IMR-90 (cell line): ENCODE measurements around the gene MT1A.
A peak's percentile ranks its signal among the peaks of the same experiment; 100 is the strongest.

Source experiments
- MAFK ChIP-seq: IDR thresholded peaks from 2 replicates; pipeline ENCODE4 v1.6.1; 2012; ENCODE audit warnings: low read depth, low read length, improper control_type of control experiment
- MAZ ChIP-seq: IDR thresholded peaks from 2 replicates; pipeline ENCODE4 v1.6.1; 2012; ENCODE audit warnings: low read depth, mild to moderate bottlenecking, low read length, improper control_type of control experiment, moderate library complexity, borderline replicate concordance
- POLR2A ChIP-seq: IDR thresholded peaks from 2 replicates; pipeline ENCODE4 v1.6.1; 2012; ENCODE audit warnings: mild to moderate bottlenecking, low read depth, low read length
- RCOR1 ChIP-seq: IDR thresholded peaks from 2 replicates; pipeline ENCODE4 v1.6.1; 2012; ENCODE audit warnings: mild to moderate bottlenecking, low read length, improper control_type of control experiment; ENCODE audit not compliant: insufficient replicate concordance
- RFX5 ChIP-seq: IDR thresholded peaks from 2 replicates; pipeline ENCODE4 v1.8.0; 2012; ENCODE audit warnings: low read depth, mild to moderate bottlenecking, low read length, moderate library complexity
- TF ChIP-seq, protein P1 (sequence below): conservative IDR thresholded peaks from 2 replicates; pipeline ENCODE4 v1.5.1; 2012; ENCODE audit warnings: mild to moderate bottlenecking, low read depth, low read length, improper control_type of control experiment

DNA sequence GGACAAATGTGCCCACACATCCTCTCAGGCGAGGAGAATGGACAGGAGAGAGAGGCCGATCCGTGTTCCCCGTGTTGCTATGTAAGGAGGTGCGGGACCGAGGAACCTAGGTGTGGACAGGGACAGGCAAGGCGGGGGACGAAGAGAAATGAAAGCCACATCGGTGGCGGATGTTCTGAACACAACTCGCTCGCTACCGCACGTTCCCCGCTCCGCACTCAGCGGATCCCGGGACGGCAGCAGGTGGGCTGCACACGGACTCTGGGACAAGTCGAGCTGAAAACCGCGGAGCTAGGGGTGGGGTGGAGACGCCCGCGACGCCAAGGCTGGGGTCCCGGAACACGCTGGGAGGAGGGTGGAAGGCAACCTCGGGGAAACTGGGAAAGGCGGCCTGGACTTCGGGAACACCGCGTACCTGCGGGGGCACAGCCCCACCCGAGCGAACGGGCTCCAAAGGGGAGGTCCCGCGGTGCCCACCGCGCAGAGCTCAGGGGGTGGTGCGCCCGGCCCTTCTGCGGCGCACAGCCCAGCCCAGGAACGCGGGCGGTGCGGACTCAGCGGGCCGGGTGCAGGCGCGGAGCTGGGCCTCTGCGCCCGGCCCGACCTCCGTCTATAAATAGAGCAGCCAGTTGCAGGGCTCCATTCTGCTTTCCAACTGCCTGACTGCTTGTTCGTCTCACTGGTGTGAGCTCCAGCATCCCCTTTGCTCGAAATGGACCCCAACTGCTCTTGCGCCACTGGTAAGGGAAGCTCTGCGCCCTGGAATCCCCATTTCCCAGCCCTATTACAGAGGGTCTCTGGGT, 13.1 kb upstream of the MT1A start, which contains the start of gene MT1E:
- TF ChIP-seq MAFK: no peak
- TF ChIP-seq, protein P1, sequence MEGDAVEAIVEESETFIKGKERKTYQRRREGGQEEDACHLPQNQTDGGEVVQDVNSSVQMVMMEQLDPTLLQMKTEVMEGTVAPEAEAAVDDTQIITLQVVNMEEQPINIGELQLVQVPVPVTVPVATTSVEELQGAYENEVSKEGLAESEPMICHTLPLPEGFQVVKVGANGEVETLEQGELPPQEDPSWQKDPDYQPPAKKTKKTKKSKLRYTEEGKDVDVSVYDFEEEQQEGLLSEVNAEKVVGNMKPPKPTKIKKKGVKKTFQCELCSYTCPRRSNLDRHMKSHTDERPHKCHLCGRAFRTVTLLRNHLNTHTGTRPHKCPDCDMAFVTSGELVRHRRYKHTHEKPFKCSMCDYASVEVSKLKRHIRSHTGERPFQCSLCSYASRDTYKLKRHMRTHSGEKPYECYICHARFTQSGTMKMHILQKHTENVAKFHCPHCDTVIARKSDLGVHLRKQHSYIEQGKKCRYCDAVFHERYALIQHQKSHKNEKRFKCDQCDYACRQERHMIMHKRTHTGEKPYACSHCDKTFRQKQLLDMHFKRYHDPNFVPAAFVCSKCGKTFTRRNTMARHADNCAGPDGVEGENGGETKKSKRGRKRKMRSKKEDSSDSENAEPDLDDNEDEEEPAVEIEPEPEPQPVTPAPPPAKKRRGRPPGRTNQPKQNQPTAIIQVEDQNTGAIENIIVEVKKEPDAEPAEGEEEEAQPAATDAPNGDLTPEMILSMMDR: no peak
- TF ChIP-seq POLR2A: peak; percentile 95
- no peak for TF ChIP-seq MAZ
- TF ChIP-seq RFX5: no peak
- no peak for TF ChIP-seq RCOR1
